ENCODE data around the gene NUP58. TPM values are rescaled to one million over a fixed set of nuclear protein-coding genes. Genes with fewer than 3 reads are reported as not detected.

The NUP58 gene
- total and polyA plus RNA-seq, 4 donors, result 6.5 to 43.3 (median 16.0) TPM

- DNase-seq (ENCODE audit: low spot score), result no peak
- no peak overlapping the region for H3K4me3 ChIP-seq (ENCODE audit: low read depth in 1 of 3, low read length in 3 of 3)
- H3K27ac ChIP-seq (ENCODE audit: low read depth in 1 of 2, low read length in 2 of 2), result no peak overlapping the region
- WGBS, result 47% methylated on average over 4 of the region's 4 CpGs
- no peaks in the 10 kb centered on the region for H3K36me3 ChIP-seq (ENCODE audit: control insufficient read depth in 4 of 4, insufficient read depth in 3 of 4, low read depth in 1 of 4, low read length in 3 of 4)
- no peak for TF ChIP-seq FOXA2 (IDR thresholded peaks at IDR 0.05)
- TF ChIP-seq FOXA1 (IDR thresholded peaks at IDR 0.05), result no peak
- TF ChIP-seq, protein P1, sequence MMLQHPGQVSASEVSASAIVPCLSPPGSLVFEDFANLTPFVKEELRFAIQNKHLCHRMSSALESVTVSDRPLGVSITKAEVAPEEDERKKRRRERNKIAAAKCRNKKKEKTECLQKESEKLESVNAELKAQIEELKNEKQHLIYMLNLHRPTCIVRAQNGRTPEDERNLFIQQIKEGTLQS (IDR thresholded peaks at IDR 0.05), result no peak
- no peak for TF ChIP-seq JUND (IDR thresholded peaks at IDR 0.05)
- TF ChIP-seq NR2F2 (IDR thresholded peaks at IDR 0.05), result no peak
- TF ChIP-seq, protein P2, sequence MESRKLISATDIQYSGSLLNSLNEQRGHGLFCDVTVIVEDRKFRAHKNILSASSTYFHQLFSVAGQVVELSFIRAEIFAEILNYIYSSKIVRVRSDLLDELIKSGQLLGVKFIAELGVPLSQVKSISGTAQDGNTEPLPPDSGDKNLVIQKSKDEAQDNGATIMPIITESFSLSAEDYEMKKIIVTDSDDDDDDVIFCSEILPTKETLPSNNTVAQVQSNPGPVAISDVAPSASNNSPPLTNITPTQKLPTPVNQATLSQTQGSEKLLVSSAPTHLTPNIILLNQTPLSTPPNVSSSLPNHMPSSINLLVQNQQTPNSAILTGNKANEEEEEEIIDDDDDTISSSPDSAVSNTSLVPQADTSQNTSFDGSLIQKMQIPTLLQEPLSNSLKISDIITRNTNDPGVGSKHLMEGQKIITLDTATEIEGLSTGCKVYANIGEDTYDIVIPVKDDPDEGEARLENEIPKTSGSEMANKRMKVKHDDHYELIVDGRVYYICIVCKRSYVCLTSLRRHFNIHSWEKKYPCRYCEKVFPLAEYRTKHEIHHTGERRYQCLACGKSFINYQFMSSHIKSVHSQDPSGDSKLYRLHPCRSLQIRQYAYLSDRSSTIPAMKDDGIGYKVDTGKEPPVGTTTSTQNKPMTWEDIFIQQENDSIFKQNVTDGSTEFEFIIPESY (IDR thresholded peaks at IDR 0.05), result no peak
- TF ChIP-seq RAD21 (IDR thresholded peaks at IDR 0.05), result no peak
- TF ChIP-seq HNF4A (conservative IDR thresholded peaks at IDR 0.05), result no peak
- TF ChIP-seq, protein P3, sequence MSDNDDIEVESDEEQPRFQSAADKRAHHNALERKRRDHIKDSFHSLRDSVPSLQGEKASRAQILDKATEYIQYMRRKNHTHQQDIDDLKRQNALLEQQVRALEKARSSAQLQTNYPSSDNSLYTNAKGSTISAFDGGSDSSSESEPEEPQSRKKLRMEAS (IDR thresholded peaks at IDR 0.05), result no peak
- no peak for TF ChIP-seq SP1 (IDR thresholded peaks at IDR 0.05)
- TF ChIP-seq TAF1 (conservative IDR thresholded peaks at IDR 0.05), result no peak
- TF ChIP-seq CTCF (IDR thresholded peaks at IDR 0.05; ENCODE audit: low read depth, low read length, missing input control), result no peak
- TF ChIP-seq REST (IDR thresholded peaks at IDR 0.05), result no peak
- TF ChIP-seq GABPA (IDR thresholded peaks at IDR 0.05 in 1 of 2, conservative IDR thresholded peaks at IDR 0.05 in 1 of 2), result no peak
- H3K9me3 ChIP-seq (ENCODE audit: control insufficient read depth in 4 of 4, low read length in 3 of 4), result peaks cover 0 to 3% (median 0%) of the 10 kb centered on the region in 4 donors
- H3K27me3 ChIP-seq (ENCODE audit: control insufficient read depth in 4 of 4, insufficient read depth in 4 of 4, low read length in 3 of 4), result peaks cover 0 to 15% (median 1%) of the 10 kb centered on the region in 4 donors
- H3K4me1 ChIP-seq (ENCODE audit: control insufficient read depth in 4 of 4, insufficient read depth in 4 of 4, low read length in 3 of 4), result no peaks in the 10 kb centered on the region
- H3K9ac ChIP-seq (ENCODE audit: low read depth in 1 of 2, low read length in 2 of 2), result no peak overlapping the region
Observed at GRCh38 chr13:25384758-25385410, 83.5 kb downstream of the NUP58 start.

GRCh38 chr13:25391932-25392331 lies 90.5 kb downstream of the NUP58 start:
- DNase-seq (ENCODE audit: low spot score), result no peak
- TF ChIP-seq CTCF (IDR thresholded peaks at IDR 0.05; ENCODE audit: low read depth, low read length, missing input control), result no peak
- TF ChIP-seq YY1 (IDR thresholded peaks at IDR 0.05), result no peak
- TF ChIP-seq JUND (IDR thresholded peaks at IDR 0.05), result no peak
- 42% methylated on average over 4 of the region's 4 CpGs for WGBS

More at GRCh38 chr13:25391932-25392331, 90.5 kb downstream of the NUP58 start:
- peaks cover 0 to 9% (median 0%) of the 10 kb centered on the region in 4 donors for H3K27me3 ChIP-seq (ENCODE audit: control insufficient read depth in 4 of 4, insufficient read depth in 4 of 4, low read length in 3 of 4)
- H3K9ac ChIP-seq (ENCODE audit: low read depth in 1 of 2, low read length in 2 of 2), result no peak overlapping the region
- H3K36me3 ChIP-seq (ENCODE audit: control insufficient read depth in 4 of 4, insufficient read depth in 3 of 4, low read depth in 1 of 4, low read length in 3 of 4), result no peaks in the 10 kb centered on the region
- no peak overlapping the region for H3K27ac ChIP-seq (ENCODE audit: low read depth in 1 of 2, low read length in 2 of 2)
- H3K4me1 ChIP-seq (ENCODE audit: control insufficient read depth in 4 of 4, insufficient read depth in 4 of 4, low read length in 3 of 4), result no peaks in the 10 kb centered on the region
- no peaks in the 10 kb centered on the region for H3K9me3 ChIP-seq (ENCODE audit: control insufficient read depth in 4 of 4, low read length in 3 of 4)
- H3K4me3 ChIP-seq (ENCODE audit: low read depth in 1 of 3, low read length in 3 of 3), result no peak overlapping the region
